GM23338 (cell line): Measurements from ENCODE around the gene NINJ2. TPM values are rescaled to one million over a fixed set of nuclear protein-coding genes. Genes with fewer than 3 reads are reported as not detected.

Experiments used
- ATAC-seq: fragments of 200-7000 bp; cut with Tn5 transposase; 3 replicates; pipeline ENCODE4 v1.9.1; 2020
- DNase-seq: peaks from one replicate; pipeline ENCODE4 v3.0.0-alpha.2; 2015; ENCODE audit warnings: low spot score
- H2AFZ ChIP-seq: fragments of 200-600 bp; sonication (generic); 2 replicates; pipeline ENCODE4 v1.8.0; 2016; ENCODE audit warnings: antibody characterized with exemption, mild to moderate bottlenecking, moderate library complexity
- H3F3A ChIP-seq: fragments of 200-600 bp; sonication (generic); replicated peaks from 2 replicates; pipeline ENCODE4 v1.8.0; 2017; ENCODE audit warnings: antibody characterized with exemption, mixed run types, low read depth
- H3K27ac ChIP-seq: fragments of 200-600 bp; sonication (generic); 2 replicates; pipeline ENCODE4 v1.6.1; 2016; ENCODE audit warnings: low read depth
- H3K27me3 ChIP-seq: fragments of 200-600 bp; sonication (generic); 2 replicates; pipeline ENCODE4 v1.8.0; 2016; ENCODE audit warnings: mild to moderate bottlenecking, mixed run types, moderate library complexity; ENCODE audit not compliant: insufficient read depth
- H3K36me3 ChIP-seq: fragments of 200-600 bp; sonication (generic); 2 replicates; pipeline ENCODE4 v1.8.0; 2016; ENCODE audit warnings: mild to moderate bottlenecking; ENCODE audit not compliant: insufficient read depth
- H3K4me1 ChIP-seq: fragments of 200-600 bp; sonication (generic); 2 replicates; pipeline ENCODE4 v1.8.0; 2016; ENCODE audit warnings: mild to moderate bottlenecking, moderate library complexity; ENCODE audit not compliant: insufficient read depth
- H3K4me2 ChIP-seq: fragments of 200-600 bp; sonication (generic); 2 replicates; pipeline ENCODE4 v1.7.1; 2017; ENCODE audit warnings: mixed run types
- H3K4me3 ChIP-seq: fragments of 200-600 bp; sonication (generic); 2 replicates; pipeline ENCODE4 v1.6.1; 2016; ENCODE audit warnings: mixed run types
- H3K79me2 ChIP-seq: fragments of 200-600 bp; sonication (generic); replicated peaks from 2 replicates; pipeline ENCODE4 v1.8.0; 2017; ENCODE audit warnings: mild to moderate bottlenecking; ENCODE audit not compliant: insufficient read depth
- H3K9me2 ChIP-seq: fragments of 200-600 bp; sonication (generic); 2 replicates; pipeline ENCODE4 v1.8.0; 2017; ENCODE audit not compliant: insufficient read depth
- H4K20me1 ChIP-seq: fragments of 200-600 bp; sonication (generic); replicated peaks from 2 replicates; pipeline ENCODE4 v1.8.0; 2017; ENCODE audit warnings: mild to moderate bottlenecking; ENCODE audit not compliant: insufficient read depth
- H3K27ac Mint-ChIP-seq: 2 replicates; pipeline ENCODE4 v1.8.0; 2020; ENCODE audit warnings: inconsistent platforms, mild to moderate bottlenecking, moderate library complexity, mixed read lengths
- H3K27me3 Mint-ChIP-seq: 3 replicates; pipeline ENCODE4 v1.8.0; 2022; ENCODE audit warnings: low read depth, mild to moderate bottlenecking, moderate library complexity, mixed read lengths, inconsistent platforms; ENCODE audit not compliant: insufficient read depth, poor library complexity
- H3K36me3 Mint-ChIP-seq: 3 replicates; pipeline ENCODE4 v1.8.0; 2021; ENCODE audit warnings: low read depth, mild to moderate bottlenecking, inconsistent platforms, moderate library complexity, mixed read lengths
- H3K4me1 Mint-ChIP-seq: 3 replicates; pipeline ENCODE4 v1.8.0; 2020; ENCODE audit warnings: mild to moderate bottlenecking, inconsistent platforms, mixed read lengths
- H3K4me3 Mint-ChIP-seq: 3 replicates; pipeline ENCODE4 v1.8.0; 2021; ENCODE audit warnings: moderate library complexity, mild to moderate bottlenecking, inconsistent platforms, mixed read lengths
- H3K9me3 Mint-ChIP-seq: 3 replicates; pipeline ENCODE4 v1.8.0; 2020; ENCODE audit warnings: moderate library complexity, mild to moderate bottlenecking, inconsistent platforms, mixed read lengths
- CREB1 ChIP-seq: fragments of 250-450 bp; sonication (Bioruptor Pico); IDR thresholded peaks from 2 replicates; pipeline ENCODE4 v1.5.0; 2020; ENCODE audit warnings: low read depth, mild to moderate bottlenecking, moderate library complexity
- EZH2 ChIP-seq: fragments of 200-600 bp; sonication (generic); IDR thresholded peaks from one replicate; pipeline ENCODE4 v1.8.0; 2017; ENCODE audit warnings: antibody characterized with exemption, mild to moderate bottlenecking, low read depth; ENCODE audit not compliant: unreplicated experiment
- NANOG ChIP-seq: IDR thresholded peaks from 2 replicates; pipeline ENCODE4 v1.6.1; 2016; ENCODE audit warnings: antibody characterized with exemption, borderline replicate concordance
- STAT1 ChIP-seq: IDR thresholded peaks from one replicate; pipeline ENCODE4 v1.6.1; 2016; ENCODE audit warnings: antibody characterized with exemption; ENCODE audit not compliant: unreplicated experiment
- ZNF114 ChIP-seq: fragments of 250-450 bp; sonication (Bioruptor Pico); IDR thresholded peaks from 2 replicates; pipeline ENCODE4 v1.5.0; 2020; ENCODE audit warnings: mild to moderate bottlenecking, moderate library complexity
- polyA plus RNA-seq: library from polyadenylated mRNA; unstranded; fragments of >200 nt; fragmentation: Nextera tagmentation; extraction: Ambion mirVana; gene quantifications from 2 replicates; pipeline ENCODE4 v1.2.1, GENCODE V29; 2016
- total RNA-seq: library from RNA; depleted of rRNA; stranded (reverse); fragments of >200 nt; shearing (Covaris generic); gene quantifications from 2 replicates; pipeline ENCODE4 v1.2.3, GENCODE V29; 2014
- TF ChIP-seq, protein P1 (sequence below): IDR thresholded peaks from one replicate; pipeline ENCODE4 v1.6.1; 2018; ENCODE audit warnings: antibody characterized with exemption; ENCODE audit not compliant: unreplicated experiment
- TF ChIP-seq, protein P2 (sequence below): IDR thresholded peaks from 2 replicates; pipeline ENCODE4 v1.6.1; 2016; ENCODE audit warnings: antibody characterized with exemption
- TF ChIP-seq, protein P3 (sequence below), 2 experiments: fragments of 200-600 bp in 1 of 2; sonication (generic) in 1 of 2; conservative IDR thresholded peaks; 2 replicates each; pipeline versions ENCODE4 v1.5.1 to v1.6.1; 2016 to 2017; ENCODE audit warnings: antibody characterized with exemption in 2 of 2, low read depth in 2 of 2, mild to moderate bottlenecking in 2 of 2, moderate library complexity in 1 of 2

NINJ2 gene
- total and polyA plus RNA-seq, 2 experiments from 2014 or later: 0.94 to 2.6 TPM

DNA sequence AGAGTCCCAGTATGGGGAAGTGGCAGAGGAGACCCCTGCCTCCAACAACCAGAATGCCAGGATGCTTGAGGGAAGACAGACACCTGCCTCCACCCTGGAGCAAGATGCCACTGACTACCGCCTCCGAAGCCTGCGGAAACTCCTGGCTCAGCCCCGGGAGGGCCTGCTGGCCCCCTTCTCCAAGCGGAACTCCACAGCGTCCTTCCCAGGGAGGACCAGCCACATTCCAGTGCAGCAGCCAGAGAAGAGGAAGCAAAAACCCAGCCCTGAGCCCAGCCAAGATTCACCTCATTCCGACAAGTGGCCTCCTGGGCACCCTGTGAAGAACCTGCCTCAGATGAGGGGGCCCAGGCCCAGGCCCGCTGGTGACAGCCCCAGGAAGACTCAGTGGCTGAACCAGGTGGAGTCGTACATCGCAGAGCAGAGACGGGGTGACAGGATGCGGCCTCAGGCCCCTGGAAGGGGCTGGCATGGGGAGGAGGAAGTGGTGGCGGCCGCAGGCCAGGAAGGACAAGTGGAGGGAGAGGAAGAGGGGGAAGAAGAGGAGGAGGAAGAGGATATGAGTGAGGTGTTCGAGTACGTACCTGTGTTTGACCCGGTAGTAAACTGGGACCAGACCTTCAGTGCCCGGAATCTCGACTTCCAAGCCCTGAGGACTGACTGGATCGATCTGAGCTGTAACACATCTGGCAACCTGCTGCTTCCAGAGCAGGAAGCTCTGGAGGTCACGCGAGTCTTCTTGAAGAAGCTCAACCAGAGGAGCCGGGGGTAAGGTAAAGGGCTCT is 109.8 kb downstream of the NINJ2 start:
- TF ChIP-seq, protein P1, sequence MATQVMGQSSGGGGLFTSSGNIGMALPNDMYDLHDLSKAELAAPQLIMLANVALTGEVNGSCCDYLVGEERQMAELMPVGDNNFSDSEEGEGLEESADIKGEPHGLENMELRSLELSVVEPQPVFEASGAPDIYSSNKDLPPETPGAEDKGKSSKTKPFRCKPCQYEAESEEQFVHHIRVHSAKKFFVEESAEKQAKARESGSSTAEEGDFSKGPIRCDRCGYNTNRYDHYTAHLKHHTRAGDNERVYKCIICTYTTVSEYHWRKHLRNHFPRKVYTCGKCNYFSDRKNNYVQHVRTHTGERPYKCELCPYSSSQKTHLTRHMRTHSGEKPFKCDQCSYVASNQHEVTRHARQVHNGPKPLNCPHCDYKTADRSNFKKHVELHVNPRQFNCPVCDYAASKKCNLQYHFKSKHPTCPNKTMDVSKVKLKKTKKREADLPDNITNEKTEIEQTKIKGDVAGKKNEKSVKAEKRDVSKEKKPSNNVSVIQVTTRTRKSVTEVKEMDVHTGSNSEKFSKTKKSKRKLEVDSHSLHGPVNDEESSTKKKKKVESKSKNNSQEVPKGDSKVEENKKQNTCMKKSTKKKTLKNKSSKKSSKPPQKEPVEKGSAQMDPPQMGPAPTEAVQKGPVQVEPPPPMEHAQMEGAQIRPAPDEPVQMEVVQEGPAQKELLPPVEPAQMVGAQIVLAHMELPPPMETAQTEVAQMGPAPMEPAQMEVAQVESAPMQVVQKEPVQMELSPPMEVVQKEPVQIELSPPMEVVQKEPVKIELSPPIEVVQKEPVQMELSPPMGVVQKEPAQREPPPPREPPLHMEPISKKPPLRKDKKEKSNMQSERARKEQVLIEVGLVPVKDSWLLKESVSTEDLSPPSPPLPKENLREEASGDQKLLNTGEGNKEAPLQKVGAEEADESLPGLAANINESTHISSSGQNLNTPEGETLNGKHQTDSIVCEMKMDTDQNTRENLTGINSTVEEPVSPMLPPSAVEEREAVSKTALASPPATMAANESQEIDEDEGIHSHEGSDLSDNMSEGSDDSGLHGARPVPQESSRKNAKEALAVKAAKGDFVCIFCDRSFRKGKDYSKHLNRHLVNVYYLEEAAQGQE: no peak
- TF ChIP-seq NANOG: no peak
- TF ChIP-seq EZH2: no peak
- no peak for TF ChIP-seq STAT1
- no peak for TF ChIP-seq CREB1 (CRISPR knock-in tag)
- TF ChIP-seq, protein P2, sequence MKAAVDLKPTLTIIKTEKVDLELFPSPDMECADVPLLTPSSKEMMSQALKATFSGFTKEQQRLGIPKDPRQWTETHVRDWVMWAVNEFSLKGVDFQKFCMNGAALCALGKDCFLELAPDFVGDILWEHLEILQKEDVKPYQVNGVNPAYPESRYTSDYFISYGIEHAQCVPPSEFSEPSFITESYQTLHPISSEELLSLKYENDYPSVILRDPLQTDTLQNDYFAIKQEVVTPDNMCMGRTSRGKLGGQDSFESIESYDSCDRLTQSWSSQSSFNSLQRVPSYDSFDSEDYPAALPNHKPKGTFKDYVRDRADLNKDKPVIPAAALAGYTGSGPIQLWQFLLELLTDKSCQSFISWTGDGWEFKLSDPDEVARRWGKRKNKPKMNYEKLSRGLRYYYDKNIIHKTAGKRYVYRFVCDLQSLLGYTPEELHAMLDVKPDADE: no peak
- Histone ChIP-seq H3K4me2 (no peak overlapping the region), H3K27me3 (no peaks in the 10 kb centered on the region), H3K4me1 (no peaks in the 10 kb centered on the region), H3F3A (no peaks in the 10 kb centered on the region), H3K4me3 (no peak overlapping the region), H3K9me2 (no peaks in the 10 kb centered on the region), H2AFZ (no peak overlapping the region), H3K36me3 (no peaks in the 10 kb centered on the region), H3K27ac (no peak overlapping the region), H4K20me1 (no peaks in the 10 kb centered on the region), H3K79me2 (no peaks in the 10 kb centered on the region)
- H3K27ac Mint-ChIP-seq: no peak overlapping the region
- no peaks in the 10 kb centered on the region; the same call in 2 of the 3 replicates for H3K36me3 Mint-ChIP-seq
- DNase-seq (no peak), ATAC-seq (no peak)
- no peaks in the 10 kb centered on the region; the same call in 2 of the 3 replicates for H3K9me3 Mint-ChIP-seq
- peaks cover 12% of the 10 kb centered on the region for H3K27me3 Mint-ChIP-seq
- no peak overlapping the region for H3K4me3 Mint-ChIP-seq
- H3K4me1 Mint-ChIP-seq: no peaks in the 10 kb centered on the region

DNA sequence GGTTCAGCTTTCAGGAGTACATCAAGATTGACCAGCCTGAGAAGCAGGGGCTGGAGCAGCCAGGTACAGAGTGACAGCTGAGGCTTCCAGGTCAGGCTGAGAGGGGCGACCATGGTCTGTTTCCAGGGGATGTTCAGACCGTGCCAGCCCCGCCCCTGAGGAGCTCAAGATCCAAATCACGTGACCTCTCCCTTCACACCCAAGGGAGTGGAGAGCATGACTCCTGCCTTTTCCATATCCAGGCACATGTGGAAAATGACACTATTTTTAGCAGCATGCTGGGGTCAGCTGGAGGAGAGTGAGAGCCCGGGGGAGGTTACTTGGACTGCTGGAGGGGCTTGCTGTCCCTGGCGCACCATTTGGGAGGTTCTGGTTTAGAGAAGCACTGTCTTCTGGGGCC is 110.8 kb downstream of the NINJ2 start:
- Histone ChIP-seq H3K36me3 (no peaks in the 10 kb centered on the region), H3K27ac (no peak overlapping the region), H3F3A (no peaks in the 10 kb centered on the region), H3K79me2 (no peaks in the 10 kb centered on the region), H3K9me2 (no peaks in the 10 kb centered on the region), H3K4me3 (no peak overlapping the region), H2AFZ (no peak overlapping the region), H4K20me1 (no peaks in the 10 kb centered on the region), H3K4me1 (no peaks in the 10 kb centered on the region), H3K27me3 (no peaks in the 10 kb centered on the region), H3K4me2 (no peak overlapping the region)
- H3K36me3 Mint-ChIP-seq: no peaks in the 10 kb centered on the region; the same call in 2 of the 3 replicates
- H3K9me3 Mint-ChIP-seq: no peaks in the 10 kb centered on the region; the same call in 2 of the 3 replicates
- H3K27ac Mint-ChIP-seq: no peak overlapping the region
- no peak for DNase-seq
- no peak overlapping the region for H3K4me3 Mint-ChIP-seq
- H3K27me3 Mint-ChIP-seq: peaks cover 9% of the 10 kb centered on the region
- H3K4me1 Mint-ChIP-seq: no peaks in the 10 kb centered on the region
- ATAC-seq: no peak
- no peak for TF ChIP-seq CREB1 (CRISPR knock-in tag)
- no peak for TF ChIP-seq ZNF114
- no peak for TF ChIP-seq STAT1
- TF ChIP-seq, protein P3, sequence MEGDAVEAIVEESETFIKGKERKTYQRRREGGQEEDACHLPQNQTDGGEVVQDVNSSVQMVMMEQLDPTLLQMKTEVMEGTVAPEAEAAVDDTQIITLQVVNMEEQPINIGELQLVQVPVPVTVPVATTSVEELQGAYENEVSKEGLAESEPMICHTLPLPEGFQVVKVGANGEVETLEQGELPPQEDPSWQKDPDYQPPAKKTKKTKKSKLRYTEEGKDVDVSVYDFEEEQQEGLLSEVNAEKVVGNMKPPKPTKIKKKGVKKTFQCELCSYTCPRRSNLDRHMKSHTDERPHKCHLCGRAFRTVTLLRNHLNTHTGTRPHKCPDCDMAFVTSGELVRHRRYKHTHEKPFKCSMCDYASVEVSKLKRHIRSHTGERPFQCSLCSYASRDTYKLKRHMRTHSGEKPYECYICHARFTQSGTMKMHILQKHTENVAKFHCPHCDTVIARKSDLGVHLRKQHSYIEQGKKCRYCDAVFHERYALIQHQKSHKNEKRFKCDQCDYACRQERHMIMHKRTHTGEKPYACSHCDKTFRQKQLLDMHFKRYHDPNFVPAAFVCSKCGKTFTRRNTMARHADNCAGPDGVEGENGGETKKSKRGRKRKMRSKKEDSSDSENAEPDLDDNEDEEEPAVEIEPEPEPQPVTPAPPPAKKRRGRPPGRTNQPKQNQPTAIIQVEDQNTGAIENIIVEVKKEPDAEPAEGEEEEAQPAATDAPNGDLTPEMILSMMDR (conservative IDR thresholded peaks at IDR 0.05; ENCODE audit: low read depth in 2 of 2): no peak
